Gastroesophageal sphincter (tissue), 4 donors: ENCODE results near the gene METAP1D. TPM values are rescaled to one million over a fixed set of nuclear protein-coding genes. Genes with fewer than 3 reads are reported as not detected.
A peak's percentile ranks its signal among the peaks of the same experiment; 100 is the strongest.

Experiments
- ATAC-seq: fragments of 150-250 bp; one replicate; pipeline ENCODE4 v1.9.1; 2016; ENCODE audit warnings: mild to moderate bottlenecking, moderate library complexity
- H3K27ac ChIP-seq, 4 donors: fragments of 200-600 bp; sonication (generic) in 3 of 4; 1 replicate in 3 of 4; 2 replicates in 1 of 4; pipeline ENCODE4 v1.5.1; 2016 to 2019
- H3K27me3 ChIP-seq: fragments of 200-600 bp; sonication (generic); one replicate; pipeline ENCODE4 v1.5.1; 2019
- H3K36me3 ChIP-seq, 2 donors: fragments of 200-600 bp; sonication (generic); one replicate each; pipeline ENCODE4 v1.5.1; 2019; ENCODE audit warnings: control low read depth in 1 of 2
- H3K4me1 ChIP-seq, 3 donors: fragments of 200-600 bp; sonication (generic); 1 replicate in 2 of 3; 2 replicates in 1 of 3; pipeline ENCODE4 v1.5.1; 2016 to 2019; ENCODE audit warnings: control low read depth in 2 of 3
- H3K4me3 ChIP-seq, 2 donors: fragments of 200-600 bp; sonication (generic); one replicate each; pipeline ENCODE4 v1.5.1; 2019; ENCODE audit warnings: mild to moderate bottlenecking in 1 of 2, moderate library complexity in 1 of 2
- H3K9me3 ChIP-seq, 3 donors: fragments of 200-600 bp; sonication (generic); one replicate each; pipeline ENCODE4 v1.5.1; 2017 to 2019; ENCODE audit warnings: control low read depth in 2 of 3
- EP300 ChIP-seq: sonication (generic); formaldehyde crosslinking; IDR thresholded peaks from one replicate; pipeline ENCODE4 v1.6.1; 2017; ENCODE audit warnings: antibody characterized with exemption, mild to moderate bottlenecking
- POLR2A ChIP-seq, 2 donors: fragments of 450-650 bp; IDR thresholded peaks; one replicate each; pipeline ENCODE4 v1.6.1; 2017; ENCODE audit warnings: antibody characterized with exemption in 2 of 2, mild to moderate bottlenecking in 2 of 2, moderate library complexity in 1 of 2
- POLR2AphosphoS5 ChIP-seq: sonication (generic); formaldehyde crosslinking; IDR thresholded peaks from one replicate; pipeline ENCODE4 v1.6.1; 2017; ENCODE audit warnings: antibody characterized with exemption
- WGBS, 2 donors: methylation state at CpG; one replicate each; pipeline ENCODE4 v1.1.5; 2018; ENCODE audit warnings: low coverage in 1 of 2; 5-methylcytosine and 5-hydroxymethylcytosine counted together
- total RNA-seq, 4 donors: library from RNA; depleted of rRNA; stranded (reverse); fragments of >200 nt; gene quantifications; one replicate each; pipeline ENCODE4 v1.1.0, GENCODE V29; 2016
- TF ChIP-seq, protein P1 (sequence below), 4 experiments: fragments of 200-600 bp in 2 of 4; fragments of 450-650 bp in 2 of 4; sonication (generic) in 1 of 4; IDR thresholded peaks; one replicate each; pipeline ENCODE4 v1.5.1; 2017 to 2019; ENCODE audit warnings: antibody characterized with exemption in 4 of 4, mild to moderate bottlenecking in 2 of 4, moderate library complexity in 2 of 4

Gene METAP1D
- total RNA-seq, 4 donors from 2014 or later = 1.8 to 9.2 (median 4.2) TPM

GRCh38 chr2:172096626-172097547 is 97.1 kb downstream of the METAP1D start:
- no peak overlapping the region for H3K27ac ChIP-seq
- peaks cover 0 to 81% (median 66%) of the 10 kb centered on the region in 3 donors for H3K4me1 ChIP-seq
- peaks cover 100% of the 10 kb centered on the region for H3K27me3 ChIP-seq
- 0 to 1% methylated on average over 3 to 14 of the region's 55 CpGs for WGBS, 2 donors
- no peaks in the 10 kb centered on the region for H3K36me3 ChIP-seq
- H3K4me3 ChIP-seq = peak overlapping the region in 1 of 2 donors; percentile 38
- no peaks in the 10 kb centered on the region for H3K9me3 ChIP-seq
- ATAC-seq = no peak
- TF ChIP-seq, protein P1, sequence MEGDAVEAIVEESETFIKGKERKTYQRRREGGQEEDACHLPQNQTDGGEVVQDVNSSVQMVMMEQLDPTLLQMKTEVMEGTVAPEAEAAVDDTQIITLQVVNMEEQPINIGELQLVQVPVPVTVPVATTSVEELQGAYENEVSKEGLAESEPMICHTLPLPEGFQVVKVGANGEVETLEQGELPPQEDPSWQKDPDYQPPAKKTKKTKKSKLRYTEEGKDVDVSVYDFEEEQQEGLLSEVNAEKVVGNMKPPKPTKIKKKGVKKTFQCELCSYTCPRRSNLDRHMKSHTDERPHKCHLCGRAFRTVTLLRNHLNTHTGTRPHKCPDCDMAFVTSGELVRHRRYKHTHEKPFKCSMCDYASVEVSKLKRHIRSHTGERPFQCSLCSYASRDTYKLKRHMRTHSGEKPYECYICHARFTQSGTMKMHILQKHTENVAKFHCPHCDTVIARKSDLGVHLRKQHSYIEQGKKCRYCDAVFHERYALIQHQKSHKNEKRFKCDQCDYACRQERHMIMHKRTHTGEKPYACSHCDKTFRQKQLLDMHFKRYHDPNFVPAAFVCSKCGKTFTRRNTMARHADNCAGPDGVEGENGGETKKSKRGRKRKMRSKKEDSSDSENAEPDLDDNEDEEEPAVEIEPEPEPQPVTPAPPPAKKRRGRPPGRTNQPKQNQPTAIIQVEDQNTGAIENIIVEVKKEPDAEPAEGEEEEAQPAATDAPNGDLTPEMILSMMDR (IDR thresholded peaks at IDR 0.05) = no peak
- TF ChIP-seq POLR2A (IDR thresholded peaks at IDR 0.05) (no peak), POLR2AphosphoS5 (no peak), EP300 (no peak)

DNA sequence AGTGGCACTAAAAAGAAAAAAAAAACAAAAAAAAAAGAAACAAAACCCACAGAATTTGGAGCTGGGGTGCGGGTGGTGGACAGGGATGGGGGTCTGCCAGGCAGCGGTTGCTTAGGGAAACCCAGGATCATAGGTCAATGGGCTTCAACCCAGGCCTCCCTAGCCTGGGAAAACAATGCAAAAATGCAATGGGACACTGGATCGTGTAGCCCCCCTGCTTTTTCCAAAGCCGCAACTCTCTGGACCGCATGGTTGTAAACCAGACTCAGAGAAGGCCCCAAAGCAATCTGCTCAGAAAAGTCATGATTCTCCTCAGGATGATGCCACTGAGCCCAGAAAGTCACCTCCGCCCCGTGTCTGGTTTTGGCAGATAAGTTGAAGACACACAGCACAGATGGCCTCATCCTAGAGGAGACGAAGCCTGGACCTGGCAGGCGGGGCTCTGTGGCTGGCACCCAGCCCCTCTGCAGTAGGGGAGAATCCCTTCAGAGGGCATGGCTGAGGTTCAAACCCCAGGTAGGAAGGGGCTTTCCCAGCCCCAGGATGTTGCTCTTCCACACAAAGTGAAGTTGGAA is 97.9 kb downstream of the METAP1D start:
- peaks cover 0 to 89% (median 73%) of the 10 kb centered on the region in 3 donors for H3K4me1 ChIP-seq
- H3K9me3 ChIP-seq = no peaks in the 10 kb centered on the region
- ATAC-seq = no peak
- H3K36me3 ChIP-seq = no peaks in the 10 kb centered on the region
- H3K4me3 ChIP-seq = no peak overlapping the region
- H3K27me3 ChIP-seq = peaks cover 100% of the 10 kb centered on the region
- TF ChIP-seq POLR2AphosphoS5 (no peak), POLR2A (IDR thresholded peaks at IDR 0.05) (no peak), EP300 (no peak)
- TF ChIP-seq, protein P1 (IDR thresholded peaks at IDR 0.05) = no peak
- no peak overlapping the region for H3K27ac ChIP-seq
- 31% methylated on average over 5 of the region's 9 CpGs; no CpG with 5 or more reads in 1 of the 2 donors for WGBS, 2 donors

DNA sequence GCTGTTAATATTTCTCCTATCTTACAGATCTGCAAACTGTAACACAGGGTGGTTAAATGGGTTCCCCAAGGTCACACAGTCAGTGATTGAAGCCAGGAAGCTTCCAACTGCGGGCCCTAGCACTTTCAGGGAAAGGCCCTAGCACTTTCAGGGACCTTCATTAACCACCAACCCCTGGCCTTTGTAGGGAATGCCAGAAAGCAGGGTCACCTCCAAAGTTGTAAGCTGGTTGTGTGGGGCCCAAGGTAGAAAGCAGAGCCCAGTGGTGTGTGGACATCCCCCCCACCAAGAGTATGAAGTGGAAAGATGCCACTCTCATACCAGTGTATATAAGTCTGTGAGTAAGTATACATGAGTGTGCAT is 98.5 kb downstream of the METAP1D start:
- ATAC-seq = no peak
- peaks cover 0 to 95% (median 73%) of the 10 kb centered on the region in 3 donors for H3K4me1 ChIP-seq
- H3K27ac ChIP-seq = no peak overlapping the region
- no peaks in the 10 kb centered on the region for H3K36me3 ChIP-seq
- WGBS, 2 donors = 60 to 71% methylated on average over 1 of the region's 1 CpG
- TF ChIP-seq EP300 (no peak), POLR2A (IDR thresholded peaks at IDR 0.05) (no peak), POLR2AphosphoS5 (no peak)
- TF ChIP-seq, protein P1 (IDR thresholded peaks at IDR 0.05) = no peak
- H3K9me3 ChIP-seq = no peaks in the 10 kb centered on the region
- no peak overlapping the region for H3K4me3 ChIP-seq
- peaks cover 100% of the 10 kb centered on the region for H3K27me3 ChIP-seq

DNA sequence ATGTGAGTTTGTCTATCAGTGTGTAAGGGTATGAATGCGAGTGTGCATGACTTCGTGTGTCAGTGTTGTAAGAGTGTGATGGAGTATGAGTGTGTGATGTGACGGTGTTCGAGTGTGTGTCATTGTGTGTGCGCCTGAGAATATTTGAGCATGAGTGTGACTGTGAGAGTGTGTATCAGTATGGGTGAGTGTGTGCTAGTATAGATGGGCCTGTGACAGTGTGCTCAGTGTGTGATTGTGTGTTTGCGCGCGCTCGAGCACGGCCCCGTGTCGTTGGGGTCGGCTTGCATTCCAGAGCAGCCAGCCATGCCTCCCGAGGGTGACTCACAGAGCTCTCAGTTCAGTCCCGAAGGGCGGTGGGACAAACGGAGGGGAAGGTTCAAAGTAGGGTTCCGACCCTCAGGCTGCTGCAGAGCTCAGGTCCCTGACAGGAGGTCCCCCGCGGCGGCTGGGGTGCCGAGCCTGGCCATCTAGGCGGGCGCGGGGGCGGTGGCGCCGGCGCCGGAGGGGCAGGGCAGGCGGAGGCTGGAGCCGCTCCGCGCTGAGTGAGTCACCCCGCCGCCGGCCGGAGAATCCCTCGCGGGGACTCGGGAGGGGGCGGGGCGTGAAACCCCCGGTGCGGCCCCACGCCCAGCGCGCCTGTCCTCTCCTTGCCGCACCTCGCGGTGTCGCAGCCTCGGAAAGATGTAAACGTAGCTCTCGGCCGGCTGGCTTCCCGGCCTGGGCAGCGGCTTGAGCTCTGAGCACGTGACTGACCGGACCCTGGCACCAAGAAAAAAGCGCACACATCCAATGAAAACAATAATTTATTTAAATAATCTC is 99.1 kb downstream of the METAP1D start:
- WGBS, 2 donors = 17% methylated on average over 13 to 16 of the region's 61 CpGs
- Histone ChIP-seq H3K4me3 (peak overlapping the region in 1 of 2 donors; percentile 43), H3K27ac (no peak overlapping the region), H3K27me3 (peaks cover 100% of the 10 kb centered on the region), H3K36me3 (no peaks in the 10 kb centered on the region), H3K4me1 (peaks cover 0 to 100% (median 73%) of the 10 kb centered on the region in 3 donors), H3K9me3 (no peaks in the 10 kb centered on the region)
- ATAC-seq = peak; percentile 24
- no peak for TF ChIP-seq POLR2AphosphoS5
- TF ChIP-seq EP300 = no peak
- TF ChIP-seq, protein P1 (IDR thresholded peaks at IDR 0.05) = no peak
- no peak for TF ChIP-seq POLR2A (IDR thresholded peaks at IDR 0.05)
